HG03439 (cell line): Measurements from ENCODE around the gene SCN4A.
"Not testable (repeated sequence)": the region's sequence is repeated elsewhere in the genome, so short reads cannot be mapped to it uniquely, and the experiment has no call there.

Experiments
- ATAC-seq: cut with Tn5 transposase; IDR thresholded peaks from one replicate; pipeline ENCODE4 v1.9.1; 2021; ENCODE audit warnings: mild to moderate bottlenecking, moderate library complexity; ENCODE audit not compliant: unreplicated experiment

The SCN4A gene

DNA sequence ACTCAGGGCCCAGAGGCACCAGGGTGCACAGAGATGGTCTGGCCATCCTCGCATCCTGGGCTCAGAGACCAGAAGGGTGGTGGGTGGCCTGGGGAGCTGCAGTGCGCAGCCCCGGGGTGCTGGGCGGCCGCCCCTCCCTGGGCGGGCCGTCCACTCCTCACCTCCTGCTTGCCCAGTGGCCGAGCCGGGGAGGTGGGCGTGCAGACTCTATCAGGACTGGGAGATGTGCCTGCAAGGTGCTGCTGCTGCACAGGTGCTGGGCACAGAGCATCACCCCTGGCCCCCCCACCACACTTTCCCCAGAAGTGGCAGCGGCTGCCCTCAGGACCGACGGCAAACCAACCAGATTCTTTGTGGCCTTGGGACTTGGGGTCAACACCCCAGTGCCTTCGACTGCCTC is at the start of gene SCN4A:
Gene SCN4A (minus strand): TSS at position 123 of the 400 bp plus-strand sequence. CDS start 77 bp downstream, at position 46.
- ATAC-seq: no peak

DNA sequence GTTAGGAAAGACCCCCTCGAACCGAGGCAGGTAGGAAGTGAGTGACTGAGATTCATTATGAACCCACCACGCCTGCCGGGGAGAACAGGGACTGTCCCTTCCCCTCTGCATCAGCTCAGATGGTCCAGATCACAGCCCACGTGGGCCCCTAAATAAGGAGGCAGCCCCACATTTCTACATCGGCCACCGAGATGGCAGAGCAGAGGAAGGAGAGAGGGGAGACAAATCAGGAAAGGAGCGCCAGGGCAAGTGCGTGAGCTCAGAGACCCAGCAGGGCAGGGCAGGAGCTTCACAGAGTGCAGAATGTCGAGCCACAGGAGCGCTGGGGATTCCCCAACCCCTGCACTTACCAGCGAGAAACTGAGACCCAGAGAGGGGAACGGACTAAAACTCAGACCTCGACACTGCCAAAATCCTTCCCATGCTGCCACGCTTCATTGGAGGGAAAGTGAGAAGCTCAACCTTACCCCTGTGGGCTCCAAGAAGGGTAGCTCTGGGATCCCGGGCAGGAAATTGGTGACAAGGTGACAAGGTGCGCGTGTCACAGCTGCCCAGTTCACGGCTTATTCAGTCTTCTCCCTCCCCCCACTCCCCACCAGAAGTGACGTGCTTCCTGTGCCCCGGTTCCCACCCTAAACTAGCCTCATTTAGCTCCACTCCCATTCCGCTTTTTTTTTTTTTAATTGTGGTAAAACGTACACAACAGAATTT is 47.5 kb upstream of the SCN4A start, which contains the start of gene ICAM2:
Gene ICAM2 (minus strand): TSS at position 578 of the 711 bp plus-strand sequence. CDS start 13,942 bp downstream, outside the sequence.
- ATAC-seq: peak; percentile 59

DNA sequence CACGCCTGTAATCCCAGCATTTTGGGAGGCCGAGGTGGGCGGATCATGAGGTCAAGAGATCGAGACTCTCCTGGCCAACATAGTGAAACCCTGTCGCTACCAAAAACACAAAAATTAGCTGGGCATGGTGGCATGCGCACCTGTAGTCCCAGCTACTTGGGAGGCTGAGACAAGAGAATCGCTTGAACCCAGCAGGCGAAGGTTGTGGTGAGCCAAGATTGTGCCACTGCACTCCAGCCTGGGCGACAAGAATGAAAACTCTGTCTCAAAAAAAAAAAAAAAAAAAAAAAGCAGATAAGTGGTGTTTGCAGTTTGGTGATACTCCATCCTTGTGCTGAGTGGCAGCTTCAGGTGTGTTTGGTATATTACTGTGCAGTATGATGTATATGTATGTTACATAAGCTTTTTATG is 46.8 kb upstream of the SCN4A start:
- ATAC-seq: peak; percentile 13

DNA sequence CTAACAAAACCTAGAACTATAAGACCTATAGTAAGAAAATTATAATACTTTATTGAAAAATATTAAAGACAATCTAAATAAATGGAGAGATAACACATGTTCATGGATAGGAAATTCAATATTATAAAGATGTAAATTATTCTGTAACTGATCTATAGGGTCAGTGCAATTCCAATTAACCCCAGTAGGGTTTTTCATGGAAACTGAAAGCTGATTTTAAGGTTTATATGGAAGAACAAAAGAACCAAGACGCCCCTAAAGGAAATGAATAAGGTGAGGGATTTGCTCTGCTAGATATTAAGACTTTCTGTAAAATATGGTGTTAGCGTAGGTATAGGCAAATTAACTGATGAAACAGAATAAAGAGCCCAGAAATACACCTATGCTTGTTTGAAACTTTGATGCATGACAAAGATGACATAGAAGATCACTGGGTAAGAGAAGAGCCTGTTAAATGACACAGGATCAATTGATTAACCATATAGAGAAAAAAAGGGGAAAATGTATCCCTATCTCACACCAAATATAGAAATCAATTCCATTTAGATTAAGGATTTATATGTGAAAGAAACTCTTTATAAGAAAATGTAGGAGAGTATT is 44.8 kb upstream of the SCN4A start:
- ATAC-seq: no peak

DNA sequence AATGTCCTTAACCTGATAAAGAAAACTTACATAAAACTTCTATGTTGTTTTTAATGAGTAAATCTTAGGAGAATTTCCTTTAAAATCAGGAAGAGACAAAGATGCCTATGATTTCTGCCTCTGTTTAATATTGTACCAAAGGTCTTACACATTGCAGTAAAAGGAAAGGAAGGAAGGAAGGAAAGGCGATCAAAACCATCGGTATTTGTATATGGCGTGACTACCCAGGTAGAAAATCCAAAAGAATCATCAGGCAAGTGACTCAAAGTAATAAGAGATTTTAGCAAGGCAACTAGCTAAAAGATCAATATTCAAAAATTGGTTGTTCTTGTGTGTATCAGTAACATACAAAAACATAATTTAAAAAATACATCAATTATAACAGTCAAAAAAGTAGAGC is 44.3 kb upstream of the SCN4A start:
- ATAC-seq: no peak

DNA sequence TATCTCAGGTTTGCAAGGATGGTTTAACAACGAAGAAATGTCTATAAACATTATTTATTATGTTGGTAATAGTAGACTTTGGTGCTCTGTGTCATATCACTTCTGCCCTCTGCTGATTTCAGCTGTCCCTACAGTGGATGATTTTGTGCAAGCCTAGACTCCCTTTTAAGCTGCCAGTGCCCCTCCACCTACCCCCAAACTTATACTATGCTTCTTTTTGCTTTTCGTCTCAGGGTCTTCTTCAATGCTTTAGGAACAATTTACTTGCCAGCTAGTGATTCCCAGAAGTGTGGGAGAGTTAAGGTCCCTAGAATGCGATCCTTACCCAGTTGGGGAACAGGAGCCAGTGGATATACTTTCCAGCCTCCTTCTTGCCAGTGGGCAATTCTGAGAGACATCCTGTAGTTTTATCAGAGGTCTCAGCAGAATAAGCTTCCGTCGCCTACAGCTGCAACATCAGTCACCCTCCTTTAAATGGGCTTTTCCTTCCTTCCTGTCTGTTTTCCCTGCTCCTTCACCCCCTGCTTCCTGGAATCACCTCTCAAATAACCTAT is 43.6 kb upstream of the SCN4A start:
- no peak for ATAC-seq

DNA sequence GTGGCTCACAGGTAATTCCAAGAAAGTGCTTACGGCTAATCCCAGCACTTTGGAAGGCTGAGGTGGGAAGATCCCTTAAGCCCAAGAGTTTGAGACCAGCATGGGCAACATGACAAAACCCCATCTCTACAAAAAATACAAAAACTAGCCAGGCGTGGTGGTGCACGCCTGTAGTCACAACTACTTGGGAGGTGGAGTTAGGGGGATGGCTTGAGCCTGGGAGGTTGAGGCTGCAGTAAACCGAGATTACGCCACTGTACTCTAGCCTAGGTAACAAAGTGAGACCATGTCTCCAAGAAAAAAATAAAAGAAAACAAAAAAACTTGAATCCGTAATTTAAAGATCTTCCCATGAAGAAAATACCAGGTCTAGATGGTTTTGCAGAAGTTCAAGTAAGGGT is 42.7 kb upstream of the SCN4A start:
- ATAC-seq: no peak

DNA sequence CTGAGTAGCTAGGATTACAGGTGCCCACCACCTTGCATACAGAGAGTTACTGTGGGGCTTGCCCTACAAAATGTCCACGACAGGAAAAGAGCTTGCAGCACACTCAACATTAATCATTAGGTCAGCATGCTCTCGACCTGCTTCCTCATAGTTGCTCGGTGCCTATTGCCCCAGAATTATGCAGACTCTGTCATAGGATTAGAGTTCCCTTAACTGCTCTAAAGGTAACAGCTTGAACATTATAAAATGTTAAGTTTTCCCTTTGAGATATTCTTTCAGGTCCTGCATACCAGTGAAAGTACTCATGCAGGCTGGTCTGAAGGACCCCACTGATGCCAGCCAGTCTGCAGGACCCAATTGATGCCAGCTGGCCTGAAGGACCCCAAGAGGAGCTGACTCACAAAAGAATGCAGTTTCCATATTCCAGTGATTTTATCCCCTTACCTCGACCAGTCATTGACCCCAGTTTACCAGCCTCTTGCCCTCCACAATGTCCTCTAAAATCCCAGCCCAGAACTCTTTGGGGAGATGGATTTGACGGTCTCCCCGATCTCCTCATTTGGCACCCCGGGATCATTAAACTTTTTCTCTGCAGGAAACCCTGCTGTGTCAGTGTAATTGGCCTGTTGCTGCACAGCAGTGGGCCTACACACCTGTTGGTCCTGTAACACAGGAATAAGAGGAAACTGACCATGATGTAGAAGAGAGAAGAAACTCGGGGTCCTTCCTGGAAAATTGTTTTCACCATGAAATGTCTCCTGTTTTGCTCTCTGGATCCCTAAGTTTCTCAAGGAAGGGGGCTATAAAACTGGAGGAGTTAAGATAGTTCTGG is 37.1 kb upstream of the SCN4A start:
- ATAC-seq: no peak

DNA sequence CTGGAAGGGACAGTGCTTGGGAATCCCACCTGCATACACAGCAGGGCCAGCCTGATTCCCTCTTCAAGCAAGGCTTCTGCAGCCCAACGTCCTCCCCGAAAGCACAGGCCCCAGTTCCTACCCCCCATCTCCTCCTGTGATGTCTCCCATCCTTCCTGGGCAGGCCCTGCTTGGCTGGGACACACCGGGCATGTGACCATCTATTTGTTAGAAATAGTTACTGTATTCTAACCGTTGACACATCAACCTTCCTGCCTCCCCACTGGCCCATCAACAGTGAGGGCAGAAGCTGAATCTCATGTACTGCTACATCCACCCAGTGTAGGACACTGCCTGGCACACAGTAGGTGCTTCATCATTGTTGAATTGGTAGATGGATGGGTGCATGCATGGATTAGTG is 36.1 kb upstream of the SCN4A start:
- ATAC-seq: no peak

DNA sequence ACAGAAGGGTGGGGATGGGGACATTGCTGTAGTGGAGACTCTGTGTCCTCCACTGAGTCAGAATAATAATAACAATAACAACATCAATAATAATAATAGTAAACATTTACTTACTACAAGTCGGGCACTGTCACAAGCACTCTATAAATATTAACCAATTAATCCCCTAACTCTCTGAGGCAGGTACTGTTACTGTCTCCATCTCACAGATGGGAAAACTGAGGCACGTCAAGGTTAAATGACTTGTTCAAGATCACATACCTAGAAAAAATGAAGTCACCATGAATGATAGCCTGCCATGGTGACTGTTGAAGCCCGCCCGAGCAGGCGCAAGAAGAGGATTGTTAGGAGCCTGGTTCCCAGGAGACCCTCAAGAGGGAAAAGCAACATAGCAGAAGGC is 35.6 kb upstream of the SCN4A start:
- no peak for ATAC-seq

DNA sequence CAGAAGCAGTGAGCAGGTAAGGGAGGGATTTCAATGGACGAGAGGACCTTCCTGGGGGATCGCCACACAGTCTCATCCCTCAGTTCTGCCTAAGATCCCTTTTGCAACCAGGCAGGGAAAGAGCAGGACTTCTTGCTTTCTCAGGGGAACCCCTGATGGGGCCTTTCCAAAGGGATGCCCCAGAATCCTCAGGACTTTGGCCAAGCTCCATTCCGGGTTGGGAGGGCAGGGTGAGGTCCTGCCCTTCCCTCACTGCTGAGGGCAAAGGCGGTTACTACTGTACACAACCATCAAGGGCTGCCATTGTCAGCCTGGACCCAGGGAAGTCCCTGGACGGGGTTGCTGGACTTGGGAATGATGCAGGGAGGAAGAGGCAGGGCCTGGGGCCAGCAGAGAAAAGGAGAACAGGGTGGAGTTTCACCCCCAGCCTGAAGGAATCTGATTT is 35.1 kb upstream of the SCN4A start:
- ATAC-seq: no peak

DNA sequence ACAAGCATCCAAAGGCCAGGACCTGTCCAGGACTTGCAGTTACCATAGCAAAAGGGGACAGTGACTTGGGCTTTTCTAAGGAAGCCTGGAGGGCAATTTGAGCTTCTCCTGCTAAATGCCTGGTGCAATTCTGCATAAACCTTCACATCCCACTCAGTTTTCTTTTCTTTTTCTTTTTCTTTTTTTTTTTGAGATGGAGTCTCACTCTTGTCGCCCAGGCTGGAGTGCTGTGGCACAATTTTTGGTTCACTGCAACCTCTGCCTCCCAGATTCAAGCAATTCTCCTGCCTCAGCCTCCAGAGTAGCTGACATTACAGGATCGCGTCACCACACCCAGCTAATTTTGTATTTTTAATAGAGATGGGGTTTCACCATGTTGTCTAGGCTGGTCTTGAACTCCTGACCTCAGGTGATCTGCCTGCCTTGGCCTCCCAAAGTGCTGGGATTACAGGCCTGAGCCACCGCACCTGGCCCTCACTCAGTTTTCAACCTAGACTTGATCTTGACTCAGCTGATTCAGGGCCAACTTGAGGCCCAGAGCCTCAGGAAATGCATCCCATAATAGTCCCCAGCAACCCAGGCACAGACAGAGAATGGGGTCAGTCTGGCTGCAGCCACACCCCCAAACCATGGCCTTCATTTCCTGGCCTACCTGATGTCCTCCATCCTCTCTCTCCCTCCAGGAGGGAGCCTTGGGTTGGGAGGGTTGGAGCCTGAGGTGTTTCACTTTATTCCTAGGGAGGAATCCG is 34.5 kb upstream of the SCN4A start:
- ATAC-seq: not testable (repeated sequence)

DNA sequence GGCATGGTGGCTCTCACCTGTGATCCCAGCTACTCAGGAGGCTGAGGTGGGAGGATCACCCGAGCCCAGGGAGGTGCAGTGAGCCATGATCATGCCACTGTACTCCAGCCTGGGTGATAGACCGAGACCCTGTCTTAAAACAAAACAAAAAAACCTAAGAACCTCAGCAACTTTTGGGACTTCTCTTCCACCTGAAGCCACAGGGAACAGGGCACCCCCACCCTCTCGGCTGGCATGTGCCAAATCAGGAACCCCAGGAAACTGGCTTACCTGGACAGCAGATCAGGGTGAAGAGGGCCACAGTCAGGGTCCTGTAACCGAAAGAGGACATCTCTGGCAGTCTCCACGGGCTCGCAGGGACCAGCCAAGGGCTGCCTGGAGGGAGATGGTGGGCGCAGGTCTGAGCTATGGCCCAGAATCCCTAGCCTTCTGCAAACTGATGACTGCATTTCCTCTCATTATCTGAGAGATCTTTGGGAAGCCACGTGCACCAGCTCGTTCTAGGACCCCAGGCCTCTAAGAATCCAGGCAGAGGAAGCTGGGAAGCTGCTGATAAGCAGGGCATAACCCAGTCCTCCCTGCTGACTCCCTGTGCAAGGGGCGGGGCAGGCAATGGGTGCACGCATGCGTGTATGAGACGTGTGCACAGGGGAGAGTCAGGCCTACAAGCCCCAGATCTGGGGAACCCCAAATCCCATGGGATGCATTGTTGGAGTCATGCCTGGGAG is 33.8 kb upstream of the SCN4A start:
- no peak for ATAC-seq

DNA sequence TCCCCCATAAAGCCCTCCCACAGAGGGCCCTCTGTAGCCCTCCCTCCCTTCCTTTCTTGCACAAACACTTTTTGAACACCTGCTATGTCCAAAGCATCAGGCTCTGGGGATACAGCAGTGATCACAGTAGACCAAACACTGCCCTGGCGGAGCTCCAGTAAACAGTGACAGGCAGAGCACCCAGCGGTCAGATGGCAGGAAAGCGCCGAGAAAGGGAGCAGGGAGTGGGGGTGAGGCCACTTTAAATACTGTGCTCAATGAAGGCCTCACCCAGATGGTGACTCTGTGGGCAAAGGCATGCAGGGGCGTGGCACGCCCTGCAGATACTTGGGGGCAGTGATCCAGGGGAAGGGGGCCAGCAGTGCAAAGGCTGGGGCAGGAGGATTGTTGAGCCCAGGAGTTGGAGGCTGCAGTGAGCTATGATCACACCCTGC is 33.0 kb upstream of the SCN4A start:
- no peak for ATAC-seq

DNA sequence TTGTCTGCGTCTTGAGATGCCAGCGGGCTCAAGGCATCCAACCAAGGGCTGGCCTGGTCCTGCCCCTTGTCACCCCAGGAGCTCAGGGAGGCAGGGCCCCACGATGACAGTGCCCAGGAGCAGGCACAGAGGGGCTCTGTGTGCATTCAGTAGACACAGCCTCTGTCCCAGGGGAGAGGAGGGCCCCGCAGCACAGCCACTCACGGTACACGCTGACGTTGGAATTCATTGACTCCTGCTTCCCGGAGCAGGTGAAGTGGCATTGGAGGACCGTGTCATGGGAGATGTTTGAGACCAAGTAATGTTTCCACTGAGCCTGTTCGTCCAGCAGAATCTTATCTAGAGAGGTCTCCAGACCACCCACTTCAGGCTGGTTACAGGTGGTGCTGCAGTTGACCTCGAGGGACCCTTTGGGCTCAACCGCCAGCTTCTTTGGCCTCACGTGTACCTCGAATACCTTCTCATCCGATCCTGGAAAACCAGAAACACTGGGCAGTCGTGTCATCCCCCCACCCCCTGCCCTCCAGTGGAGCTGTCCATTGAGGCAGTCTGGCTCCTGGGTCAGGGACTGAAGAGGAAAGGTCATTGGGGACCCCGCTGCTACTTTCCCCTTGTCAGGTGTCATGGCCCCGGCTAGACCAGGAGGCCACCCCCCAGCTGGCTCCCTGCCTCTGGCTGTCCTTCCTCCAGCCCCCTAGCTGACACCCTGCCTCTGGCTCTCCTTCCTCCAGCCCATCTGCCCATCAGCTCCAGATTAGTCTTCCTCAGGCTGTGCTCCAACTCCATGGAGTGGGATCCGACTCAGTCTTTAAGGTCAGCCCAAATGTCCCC is 32.4 kb upstream of the SCN4A start:
- no peak for ATAC-seq

DNA sequence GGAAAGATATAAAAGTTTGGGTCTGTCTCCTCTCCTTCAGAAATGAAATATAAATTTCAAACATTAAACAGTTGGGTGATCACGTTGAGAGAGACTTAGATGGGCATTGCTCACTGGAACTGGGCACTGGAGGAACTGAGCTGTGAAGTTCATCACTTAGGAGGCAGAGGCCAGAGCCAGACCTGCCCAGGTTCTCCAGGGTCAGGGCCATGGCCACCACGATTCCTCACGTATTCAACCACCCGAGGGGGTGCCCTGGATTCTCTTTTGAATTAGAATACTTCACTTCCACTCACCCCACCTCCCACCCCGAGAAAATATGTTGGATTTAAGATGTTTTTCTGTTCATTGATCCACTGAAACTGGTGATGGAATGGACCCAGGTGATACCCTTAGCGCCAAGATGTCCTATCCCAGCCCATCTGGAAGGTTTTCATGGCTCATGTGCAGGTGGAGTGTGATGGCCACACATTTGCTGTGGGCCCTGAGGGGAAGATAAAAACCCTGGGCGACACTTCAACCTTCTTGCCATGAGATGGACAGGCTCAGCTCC is 31.6 kb upstream of the SCN4A start:
- ATAC-seq: no peak

DNA sequence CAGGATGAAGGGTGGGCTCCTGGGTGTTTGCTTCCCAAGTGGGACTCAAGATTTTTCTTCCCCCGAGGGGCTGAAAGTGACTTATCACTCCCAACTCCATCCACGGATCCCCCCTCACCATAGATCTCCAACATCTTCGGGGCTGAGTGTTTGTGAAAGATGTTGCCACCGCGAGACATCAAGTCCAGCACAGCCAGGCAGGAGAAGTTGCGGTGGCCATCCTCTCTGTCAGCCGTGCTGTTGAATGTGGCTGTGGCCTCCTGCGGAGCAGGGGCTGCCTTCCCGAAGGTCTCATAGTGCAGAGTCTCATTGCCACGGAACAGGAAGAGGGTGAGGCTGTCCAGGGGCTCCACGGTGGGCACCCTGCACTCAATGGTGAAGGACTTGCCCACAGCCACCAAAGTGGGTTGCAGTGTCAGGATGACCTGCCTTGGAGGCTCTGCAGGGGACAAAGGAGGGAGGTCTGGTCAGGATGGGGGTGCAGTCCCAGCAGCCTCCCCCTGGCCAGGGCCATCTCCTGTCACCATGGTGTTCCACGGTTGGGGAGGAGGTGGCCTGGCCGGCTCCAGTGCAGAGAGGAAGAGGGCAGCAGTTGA is 30.9 kb upstream of the SCN4A start:
- no peak for ATAC-seq
